IMR-90 (cell line): Measurements from ENCODE around the gene CDKN2C. TPM values are rescaled to one million over a fixed set of nuclear protein-coding genes. Genes with fewer than 3 reads are reported as not detected.

ENCODE experiments used
- ATAC-seq: fragments of 200-7000 bp; cut with Tn5 transposase; 2 replicates; pipeline ENCODE4 v1.9.1; 2020; ENCODE audit warnings: low read depth, mild to moderate bottlenecking, moderate library complexity
- BruUV-seq: library from RNA; stranded (reverse); fragments of 400-500 nt; replicated peaks from 2 replicates; lab custom pipeline; 2021; lab: Mats Ljungman, UMichigan
- CTCF ChIA-PET: fragments of 300-600 bp; formaldehyde crosslinking; extraction: SDS; loops from one replicate; lab custom pipeline; 2021; ENCODE audit warnings: antibody characterized with exemption; lab: Yijun Ruan, JAX
- POLR2A ChIA-PET: fragments of 300-600 bp; sonication (Branson Sonifier 250); formaldehyde crosslinking; loops from one replicate; lab custom pipeline; 2022; ENCODE audit warnings: antibody characterized with exemption; ENCODE audit not compliant: unreplicated experiment; lab: Charles Lee
- DNase-seq: peaks from one replicate; pipeline ENCODE4 v3.0.0; 2013
- H2AFZ ChIP-seq: replicated peaks from 2 replicates; pipeline ENCODE3; 2013; ENCODE audit warnings: low read length, mild to moderate bottlenecking; ENCODE audit not compliant: poor library complexity
- H2AK5ac ChIP-seq: 2 replicates; pipeline ENCODE4 v1.6.1; 2013; ENCODE audit warnings: low read depth, low read length, inconsistent platforms
- H2AK9ac ChIP-seq: replicated peaks from 2 replicates; pipeline ENCODE3; 2013; ENCODE audit warnings: mild to moderate bottlenecking, low read depth, low read length, moderate library complexity; ENCODE audit not compliant: poor library complexity
- H2BK120ac ChIP-seq: 2 replicates; pipeline ENCODE4 v1.6.1; 2013; ENCODE audit warnings: low read depth, low read length, inconsistent platforms
- H2BK15ac ChIP-seq: 3 replicates; pipeline ENCODE4 v1.6.1; 2013; ENCODE audit warnings: low read depth, low read length, inconsistent platforms
- H2BK20ac ChIP-seq: 2 replicates; pipeline ENCODE4 v1.6.1; 2013; ENCODE audit warnings: low read depth, mild to moderate bottlenecking, inconsistent platforms, low read length, moderate library complexity
- H2BK5ac ChIP-seq: 2 replicates; pipeline ENCODE4 v1.6.1; 2013; ENCODE audit warnings: mild to moderate bottlenecking, low read depth, low read length, inconsistent platforms; ENCODE audit not compliant: poor library complexity, severe bottlenecking
- H3K14ac ChIP-seq: replicated peaks from 2 replicates; pipeline ENCODE4 v1.6.1; 2013; ENCODE audit warnings: low read depth, low read length, inconsistent platforms
- H3K18ac ChIP-seq: 2 replicates; pipeline ENCODE4 v1.6.1; 2013; ENCODE audit warnings: low read depth, low read length, control low read depth
- H3K23ac ChIP-seq: 2 replicates; pipeline ENCODE4 v1.6.1; 2013; ENCODE audit warnings: low read depth, low read length, inconsistent platforms
- H3K27ac ChIP-seq: 2 replicates; pipeline ENCODE4 v1.5.1; 2013; ENCODE audit warnings: mild to moderate bottlenecking, control low read depth, low read length; ENCODE audit not compliant: insufficient read depth
- H3K27me3 ChIP-seq: 2 replicates; pipeline ENCODE4 v1.6.1; 2013; ENCODE audit warnings: low read length; ENCODE audit not compliant: control insufficient read depth, insufficient read depth
- H3K36me3 ChIP-seq: 2 replicates; pipeline ENCODE4 v1.6.1; 2013; ENCODE audit warnings: low read length, mixed read lengths; ENCODE audit not compliant: control insufficient read depth, insufficient read depth
- H3K4ac ChIP-seq: 2 replicates; pipeline ENCODE4 v1.6.1; 2013; ENCODE audit warnings: low read depth, low read length, inconsistent platforms
- H3K4me1 ChIP-seq: 2 replicates; pipeline ENCODE4 v1.6.1; 2013; ENCODE audit warnings: low read length, mixed read lengths; ENCODE audit not compliant: control insufficient read depth, insufficient read depth
- H3K4me2 ChIP-seq: 2 replicates; pipeline ENCODE4 v1.6.1; 2013; ENCODE audit warnings: low read depth, mild to moderate bottlenecking, control low read depth, low read length, moderate library complexity
- H3K4me3 ChIP-seq: 2 replicates; pipeline ENCODE4 v1.5.1; 2013; ENCODE audit warnings: low read depth, mild to moderate bottlenecking, control low read depth, low read length, moderate library complexity; ENCODE audit not compliant: insufficient read depth
- H3K56ac ChIP-seq: 2 replicates; pipeline ENCODE4 v1.6.1; 2013; ENCODE audit warnings: low read length, inconsistent platforms; ENCODE audit not compliant: insufficient read depth; ENCODE audit errors: extremely low read depth
- H3K79me1 ChIP-seq, 2 experiments: 2 replicates each; pipeline ENCODE4 v1.6.1; 2013; ENCODE audit warnings: low read length in 2 of 2, inconsistent platforms in 1 of 2, low read depth in 1 of 2
- H3K9ac ChIP-seq: 2 replicates; pipeline ENCODE4 v1.6.1; 2013; ENCODE audit warnings: low read depth, low read length, control low read depth
- H3K9me1 ChIP-seq: 2 replicates; pipeline ENCODE4 v1.6.1; 2013; ENCODE audit warnings: low read length, inconsistent platforms; ENCODE audit not compliant: insufficient read depth
- H3K9me3 ChIP-seq: 2 replicates; pipeline ENCODE4 v1.6.1; 2013; ENCODE audit warnings: low read length; ENCODE audit not compliant: control insufficient read depth, insufficient read depth
- H4K20me1 ChIP-seq: 2 replicates; pipeline ENCODE4 v1.6.1; 2013; ENCODE audit warnings: low read length, inconsistent platforms; ENCODE audit not compliant: insufficient read depth
- H4K5ac ChIP-seq: 2 replicates; pipeline ENCODE4 v1.6.1; 2013; ENCODE audit warnings: mild to moderate bottlenecking, low read depth, low read length, control low read depth
- H4K8ac ChIP-seq, 2 experiments: 2 replicates each; pipeline ENCODE4 v1.6.1; 2013; ENCODE audit warnings: low read depth in 2 of 2, low read length in 2 of 2, control low read depth in 1 of 2, inconsistent platforms in 1 of 2
- H4K91ac ChIP-seq: 2 replicates; pipeline ENCODE4 v1.6.1; 2013; ENCODE audit warnings: low read depth, low read length, inconsistent platforms; ENCODE audit not compliant: insufficient read depth
- SMC3 ChIP-seq: fragments of 150-350 bp; IDR thresholded peaks from 2 replicates; pipeline ENCODE4 v1.6.1; 2016; ENCODE audit warnings: low read depth, mild to moderate bottlenecking, antibody characterized with exemption, low read length, moderate library complexity
- WGBS, 2 experiments: methylation state at CpG; one replicate each; pipeline versions ENCODE4 v1.1.5 to v1.1.7; 2013; ENCODE audit warnings: missing lambda C conversion rate in 2 of 2; ENCODE audit not compliant: insufficient read length in 1 of 2; ENCODE audit errors: extremely low coverage in 2 of 2; 5-methylcytosine and 5-hydroxymethylcytosine counted together
- dilution Hi-C: fragments of 300-500 bp; cut with HindIII; formaldehyde crosslinking; loops from one replicate; pipeline ENCODE4 v1.14.3; 2018; ENCODE audit warnings: low sequenced_read_pairs; ENCODE audit not compliant: unreplicated experiment
- in situ Hi-C: fragments of 300-500 bp; cut with MboI; formaldehyde crosslinking; loops from 3 replicates; pipeline ENCODE4 v1.14.3; 2019; ENCODE audit warnings: low sequenced_read_pairs, inconsistent platforms, mixed read lengths
- intact Hi-C: fragments of 100-400 bp; cut with micrococcal nuclease; formaldehyde crosslinking; loops from 2 replicates; pipeline ENCODE4 v1.10.0; 2022
- polyA plus RNA-seq, 3 experiments: library from polyadenylated mRNA; depleted of rRNA; stranded (reverse); fragments of >200 nt; gene quantifications; 2 replicates each; pipeline ENCODE4 v1.2.3, GENCODE V29; 2012; ENCODE audit warnings: low replicate concordance in 1 of 3
- total RNA-seq: library from RNA; depleted of rRNA; stranded (reverse); fragments of >200 nt; gene quantifications from 2 replicates; pipeline ENCODE4 v1.2.3, GENCODE V29; 2012

The CDKN2C gene
- total and polyA plus RNA-seq, 2 of the 4 experiments (the other 2 are of a cell fraction), result 14.3 to 15.5 TPM

DNA sequence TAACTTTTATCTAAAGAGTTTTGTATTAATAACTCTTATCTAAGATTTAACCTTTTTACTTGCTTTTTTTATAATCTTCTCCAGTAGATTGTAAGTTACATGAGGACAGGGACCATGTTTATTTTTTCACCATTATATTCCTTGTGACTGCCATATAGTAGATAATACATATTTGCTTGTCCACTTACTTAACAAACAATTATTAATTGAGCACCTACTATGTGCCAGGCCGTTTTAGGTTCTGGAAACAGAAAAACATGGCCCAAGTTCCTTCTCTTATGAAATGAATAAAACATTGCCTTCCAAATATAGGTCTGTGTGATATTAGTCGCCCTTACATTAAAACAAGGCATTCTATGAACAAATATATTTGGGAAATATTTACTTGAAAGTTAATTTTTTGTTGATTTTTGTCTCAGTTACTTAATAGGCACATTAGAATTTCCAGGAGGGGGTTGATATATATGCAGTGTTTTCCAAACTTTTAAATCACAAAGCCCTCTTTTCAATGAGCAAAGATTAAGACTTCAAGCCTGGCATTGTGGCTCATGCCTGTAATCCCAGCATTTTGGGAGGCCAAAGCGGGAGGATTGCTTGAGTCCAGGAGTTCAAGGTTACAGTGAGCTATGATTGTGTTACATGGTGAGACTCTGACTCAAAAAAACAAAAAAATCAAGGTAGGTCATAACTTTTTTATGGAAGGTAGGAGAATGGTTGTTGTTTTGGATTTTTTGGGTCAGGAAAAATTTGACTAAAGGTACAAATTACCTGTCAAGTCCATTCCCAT lies 22.7 kb downstream of the CDKN2C start:
- no peaks in the 10 kb centered on the region for H3K27me3 ChIP-seq
- no peak overlapping the region for H3K27ac ChIP-seq
- H2BK120ac ChIP-seq, result no peak overlapping the region
- H4K8ac ChIP-seq, result no peak overlapping the region
- H3K9ac ChIP-seq, result no peak overlapping the region
- H4K91ac ChIP-seq, result no peak overlapping the region
- no peak overlapping the region for H4K5ac ChIP-seq
- no peak overlapping the region for H3K23ac ChIP-seq
- ChIA-PET CTCF (no interaction called here), POLR2A (no interaction called here)
- no peak for TF ChIP-seq SMC3
- no CpG with 5 or more reads among the region's 3 CpGs for WGBS, 2 experiments
- H2BK20ac ChIP-seq, result no peak overlapping the region
- no peaks in the 10 kb centered on the region for H3K9me3 ChIP-seq
- no peaks in the 10 kb centered on the region for H3K4me1 ChIP-seq
- no peak for ATAC-seq
- H2AFZ ChIP-seq, result no peak overlapping the region
- in situ Hi-C loops (no loop called here), dilution Hi-C loops (no loop called here), intact Hi-C loops (no loop called here)
- no peak overlapping the region for H3K56ac ChIP-seq
- no peaks in the 10 kb centered on the region for H3K79me1 ChIP-seq
- no peaks in the 10 kb centered on the region for H3K36me3 ChIP-seq
- no peak overlapping the region for H3K14ac ChIP-seq
- no peak overlapping the region for H3K4me2 ChIP-seq
- no peaks in the 10 kb centered on the region for H3K9me1 ChIP-seq
- H2AK5ac ChIP-seq, result no peak overlapping the region
- no peak overlapping the region for H2BK5ac ChIP-seq
- BruUV-seq, result no TSS peak
- H3K4me3 ChIP-seq, result no peak overlapping the region
- no peak overlapping the region for H2AK9ac ChIP-seq
- DNase-seq, result no peak
- no peak overlapping the region for H3K4ac ChIP-seq
- H3K18ac ChIP-seq, result no peak overlapping the region
- H4K20me1 ChIP-seq, result no peaks in the 10 kb centered on the region
- H2BK15ac ChIP-seq, result no peak overlapping the region
